Transverse colon (tissue), 3 donors: ENCODE results near the gene SUPT7L.

Experiments
- POLR2A ChIP-seq: fragments of 450-650 bp; IDR thresholded peaks from one replicate; pipeline ENCODE4 v1.6.1; 2016; ENCODE audit warnings: antibody characterized with exemption, mild to moderate bottlenecking, moderate library complexity
- TF ChIP-seq, protein P1 (sequence below), 5 experiments: fragments of 200-600 bp in 3 of 5; fragments of 450-650 bp in 2 of 5; sonication (generic) in 3 of 5; IDR thresholded peaks; 1 replicate in 2 of 5; 2 replicates in 3 of 5; pipeline ENCODE4 v1.5.1; 2016 to 2017; ENCODE audit warnings: antibody characterized with exemption in 5 of 5, inconsistent platforms in 3 of 5, mild to moderate bottlenecking in 2 of 5, moderate library complexity in 1 of 5

- TF ChIP-seq, protein P1, sequence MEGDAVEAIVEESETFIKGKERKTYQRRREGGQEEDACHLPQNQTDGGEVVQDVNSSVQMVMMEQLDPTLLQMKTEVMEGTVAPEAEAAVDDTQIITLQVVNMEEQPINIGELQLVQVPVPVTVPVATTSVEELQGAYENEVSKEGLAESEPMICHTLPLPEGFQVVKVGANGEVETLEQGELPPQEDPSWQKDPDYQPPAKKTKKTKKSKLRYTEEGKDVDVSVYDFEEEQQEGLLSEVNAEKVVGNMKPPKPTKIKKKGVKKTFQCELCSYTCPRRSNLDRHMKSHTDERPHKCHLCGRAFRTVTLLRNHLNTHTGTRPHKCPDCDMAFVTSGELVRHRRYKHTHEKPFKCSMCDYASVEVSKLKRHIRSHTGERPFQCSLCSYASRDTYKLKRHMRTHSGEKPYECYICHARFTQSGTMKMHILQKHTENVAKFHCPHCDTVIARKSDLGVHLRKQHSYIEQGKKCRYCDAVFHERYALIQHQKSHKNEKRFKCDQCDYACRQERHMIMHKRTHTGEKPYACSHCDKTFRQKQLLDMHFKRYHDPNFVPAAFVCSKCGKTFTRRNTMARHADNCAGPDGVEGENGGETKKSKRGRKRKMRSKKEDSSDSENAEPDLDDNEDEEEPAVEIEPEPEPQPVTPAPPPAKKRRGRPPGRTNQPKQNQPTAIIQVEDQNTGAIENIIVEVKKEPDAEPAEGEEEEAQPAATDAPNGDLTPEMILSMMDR (IDR thresholded peaks at IDR 0.05), result no peak
- no peak for TF ChIP-seq POLR2A
These were observed 2.0 kb downstream of the SUPT7L start for GRCh38 chr2:27661371-27661770.
